ENCODE measurements around the gene CRYZ. TPM values are rescaled to one million over a fixed set of nuclear protein-coding genes. Genes with fewer than 3 reads are reported as not detected.

Gene CRYZ
- total RNA-seq, 1 donor from 2014 or later = 31.8 TPM

DNA sequence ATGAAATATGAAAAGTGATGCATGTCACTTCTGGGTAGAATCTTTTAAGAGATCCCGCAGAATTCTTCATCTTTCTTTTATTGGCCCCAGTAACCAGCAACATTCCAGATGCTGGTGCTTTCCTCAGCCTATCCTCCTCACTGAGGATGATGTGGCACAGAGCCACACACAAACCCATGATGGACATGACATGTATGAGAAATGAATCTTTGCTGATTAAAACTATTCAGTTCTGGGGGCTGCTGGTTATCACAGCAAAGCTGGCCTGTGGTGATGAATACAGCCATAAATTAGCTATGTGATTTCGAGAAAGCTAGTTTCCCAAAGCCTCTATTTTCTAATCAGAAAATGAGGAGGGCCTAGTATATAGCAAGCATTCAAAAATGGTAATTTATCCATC, 51.0 kb downstream of the CRYZ start:
- intact Hi-C loops (cut with micrococcal nuclease) = loop anchor here (1.0 kb wide), 1 partner anchor 30 kb away; no protein-coding TSS in a partner anchor
- CTCF ChIA-PET = interaction anchor here (1.2 kb wide), 1 partner anchor 8 kb away, joined by 4 read pairs; no protein-coding TSS in a partner anchor
- TF ChIP-seq, protein P1, sequence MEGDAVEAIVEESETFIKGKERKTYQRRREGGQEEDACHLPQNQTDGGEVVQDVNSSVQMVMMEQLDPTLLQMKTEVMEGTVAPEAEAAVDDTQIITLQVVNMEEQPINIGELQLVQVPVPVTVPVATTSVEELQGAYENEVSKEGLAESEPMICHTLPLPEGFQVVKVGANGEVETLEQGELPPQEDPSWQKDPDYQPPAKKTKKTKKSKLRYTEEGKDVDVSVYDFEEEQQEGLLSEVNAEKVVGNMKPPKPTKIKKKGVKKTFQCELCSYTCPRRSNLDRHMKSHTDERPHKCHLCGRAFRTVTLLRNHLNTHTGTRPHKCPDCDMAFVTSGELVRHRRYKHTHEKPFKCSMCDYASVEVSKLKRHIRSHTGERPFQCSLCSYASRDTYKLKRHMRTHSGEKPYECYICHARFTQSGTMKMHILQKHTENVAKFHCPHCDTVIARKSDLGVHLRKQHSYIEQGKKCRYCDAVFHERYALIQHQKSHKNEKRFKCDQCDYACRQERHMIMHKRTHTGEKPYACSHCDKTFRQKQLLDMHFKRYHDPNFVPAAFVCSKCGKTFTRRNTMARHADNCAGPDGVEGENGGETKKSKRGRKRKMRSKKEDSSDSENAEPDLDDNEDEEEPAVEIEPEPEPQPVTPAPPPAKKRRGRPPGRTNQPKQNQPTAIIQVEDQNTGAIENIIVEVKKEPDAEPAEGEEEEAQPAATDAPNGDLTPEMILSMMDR (IDR thresholded peaks at IDR 0.05) = no peak
- no peak for ATAC-seq (ENCODE audit: low read depth)
- H3K4me3 Mint-ChIP-seq = no peak overlapping the region
- DNase-seq = no peak
- H3K4me1 Mint-ChIP-seq = peaks cover 12% of the 10 kb centered on the region
- no peaks in the 10 kb centered on the region for H3K9me3 Mint-ChIP-seq
- H3K27me3 Mint-ChIP-seq = no peaks in the 10 kb centered on the region
- peak overlapping the region; percentile 54 for H3K27ac Mint-ChIP-seq
- H3K36me3 Mint-ChIP-seq (ENCODE audit: low read depth) = no peaks in the 10 kb centered on the region
- POLR2A ChIA-PET = interaction anchor here (2.1 kb wide), 1 partner anchor 29 kb away, joined by 5 read pairs; no protein-coding TSS in a partner anchor

DNA sequence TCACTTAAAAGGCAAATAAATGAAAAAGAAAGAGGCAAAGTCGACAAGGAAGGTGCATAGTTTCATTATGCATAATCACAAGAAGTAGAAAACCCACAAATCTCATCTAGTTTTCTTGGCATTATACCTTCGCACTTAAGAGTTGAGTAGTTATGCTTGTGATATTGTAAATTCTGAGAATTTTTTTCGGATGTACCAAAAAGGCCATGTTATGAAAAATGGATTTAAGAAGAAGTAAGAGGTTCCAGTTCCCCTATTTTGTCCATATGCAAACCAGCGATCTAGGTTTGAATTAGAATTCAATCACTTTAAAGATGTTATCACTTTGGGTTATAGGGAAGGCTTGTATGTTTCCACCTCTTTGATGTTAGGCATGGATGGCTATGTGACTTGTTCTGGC, 51.4 kb downstream of the CRYZ start:
- ATAC-seq (ENCODE audit: low read depth) = peak; percentile 68
- no peaks in the 10 kb centered on the region for H3K36me3 Mint-ChIP-seq (ENCODE audit: low read depth)
- CTCF ChIA-PET = interaction anchor here (1.2 kb wide), 1 partner anchor 8 kb away, joined by 4 read pairs; no protein-coding TSS in a partner anchor

DNA sequence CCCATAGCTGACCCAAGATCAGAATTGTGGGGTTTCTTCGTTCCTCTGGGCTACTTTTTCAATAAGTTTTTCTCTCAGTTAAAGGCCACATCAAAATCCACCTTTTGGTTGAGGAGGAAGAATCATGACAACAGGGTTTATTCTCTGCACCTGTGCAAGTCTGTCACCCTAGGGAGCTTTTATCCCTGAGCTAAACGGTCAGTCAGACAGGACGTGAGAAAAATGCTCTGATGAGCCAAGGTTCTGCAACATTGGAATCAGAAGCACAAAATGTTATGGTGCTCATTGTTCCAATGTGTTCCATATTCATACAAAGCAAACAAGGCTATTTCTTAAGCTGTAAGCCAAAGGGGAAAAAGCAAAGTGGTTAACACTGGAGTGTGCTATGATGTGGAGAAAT, 51.8 kb downstream of the CRYZ start:
- POLR2A ChIA-PET = interaction anchor here (2.1 kb wide), 1 partner anchor 28 kb away, joined by 5 read pairs; no protein-coding TSS in a partner anchor
- intact Hi-C loops (cut with micrococcal nuclease) = loop anchor here (1.0 kb wide), 1 partner anchor 29 kb away; no protein-coding TSS in a partner anchor

More for the DNA sequence above, 51.4 kb downstream of the CRYZ start:
- Mint-ChIP-seq H3K27me3 (no peaks in the 10 kb centered on the region), H3K4me3 (peak overlapping the region; percentile 2), H3K9me3 (no peaks in the 10 kb centered on the region), H3K4me1 (peaks cover 12% of the 10 kb centered on the region), H3K27ac (no peak overlapping the region)
- DNase-seq = no peak
- POLR2A ChIA-PET = interaction anchor here (2.1 kb wide), 1 partner anchor 28 kb away, joined by 5 read pairs; no protein-coding TSS in a partner anchor
- intact Hi-C loops (cut with micrococcal nuclease) = loop anchor here (1.0 kb wide), 1 partner anchor 29 kb away; no protein-coding TSS in a partner anchor
- TF ChIP-seq, protein P1 (IDR thresholded peaks at IDR 0.05) = no peak

DNA sequence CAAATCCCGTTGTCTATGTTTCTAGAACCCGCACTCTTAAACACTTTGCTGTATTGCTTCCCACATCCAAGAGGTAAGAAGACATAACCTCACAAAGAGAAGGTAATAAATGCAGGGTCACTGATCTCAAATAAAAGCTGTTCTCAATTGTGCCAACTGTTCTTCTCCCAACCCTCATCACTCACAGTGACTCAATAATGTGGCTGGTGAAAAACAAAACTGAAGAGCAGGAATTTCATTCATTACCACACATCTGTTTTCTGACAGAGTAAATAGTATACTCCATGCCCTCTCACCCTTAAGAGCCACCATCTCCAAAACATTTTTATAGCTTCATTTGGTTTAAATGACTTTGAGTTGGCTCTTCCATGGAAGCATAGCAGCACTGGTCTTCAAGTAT, 53.0 kb downstream of the CRYZ start:
- Mint-ChIP-seq H3K27ac (no peak overlapping the region), H3K27me3 (no peaks in the 10 kb centered on the region), H3K9me3 (no peaks in the 10 kb centered on the region), H3K4me3 (no peak overlapping the region), H3K36me3 (ENCODE audit: low read depth) (no peaks in the 10 kb centered on the region), H3K4me1 (peaks cover 13% of the 10 kb centered on the region)
- ChIA-PET CTCF (interaction anchor here (1.0 kb wide), 1 partner anchor 10 kb away, joined by 4 read pairs; no protein-coding TSS in a partner anchor), POLR2A (no interaction called here)
- TF ChIP-seq, protein P1 (IDR thresholded peaks at IDR 0.05) = no peak
- ATAC-seq (ENCODE audit: low read depth) (no peak), DNase-seq (no peak)
- intact Hi-C loops (cut with micrococcal nuclease) = no loop called here

More for the DNA sequence above, 51.8 kb downstream of the CRYZ start:
- Mint-ChIP-seq H3K9me3 (no peaks in the 10 kb centered on the region), H3K4me1 (peaks cover 12% of the 10 kb centered on the region), H3K36me3 (ENCODE audit: low read depth) (no peaks in the 10 kb centered on the region), H3K27ac (no peak overlapping the region), H3K27me3 (no peaks in the 10 kb centered on the region), H3K4me3 (peak overlapping the region; percentile 2)
- TF ChIP-seq, protein P1 (IDR thresholded peaks at IDR 0.05) = no peak
- ATAC-seq (ENCODE audit: low read depth) (no peak), DNase-seq (no peak)
- CTCF ChIA-PET = interaction anchor here (1.2 kb wide), 1 partner anchor 9 kb away, joined by 4 read pairs; no protein-coding TSS in a partner anchor

DNA sequence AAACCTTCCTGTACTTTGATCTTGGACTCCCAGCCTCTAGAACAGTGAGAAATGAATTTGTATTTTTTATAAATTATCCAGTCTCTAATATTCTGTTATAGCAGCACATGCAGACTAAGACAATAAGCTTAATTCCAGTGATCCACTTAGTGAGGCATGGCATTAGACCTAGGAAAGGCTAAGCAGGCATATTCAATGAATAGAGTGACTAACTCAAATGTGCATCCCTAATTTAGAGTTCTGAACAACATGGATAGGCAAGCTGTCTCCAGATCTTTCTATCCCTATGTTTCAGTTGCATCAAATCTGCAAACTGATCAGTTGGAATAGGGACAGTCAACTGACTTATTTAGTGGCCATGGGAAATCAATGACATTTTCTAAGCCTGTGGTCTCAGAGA, 54.9 kb downstream of the CRYZ start:
- Mint-ChIP-seq H3K27ac (no peak overlapping the region), H3K36me3 (ENCODE audit: low read depth) (no peaks in the 10 kb centered on the region), H3K4me1 (peaks cover 29% of the 10 kb centered on the region), H3K27me3 (peaks cover 7% of the 10 kb centered on the region), H3K4me3 (no peak overlapping the region), H3K9me3 (no peaks in the 10 kb centered on the region)
- DNase-seq = no peak
- ATAC-seq (ENCODE audit: low read depth) = no peak
- ChIA-PET CTCF (no interaction called here), POLR2A (no interaction called here)
- TF ChIP-seq, protein P1 (IDR thresholded peaks at IDR 0.05) = no peak
- intact Hi-C loops (cut with micrococcal nuclease) = no loop called here
